HG03571 (cell line): Measurements from ENCODE around the gene SMURF2.
A peak's percentile ranks its signal among the peaks of the same experiment; 100 is the strongest.
"Not testable (repeated sequence)": the region's sequence is repeated elsewhere in the genome, so short reads cannot be mapped to it uniquely, and the experiment has no call there.

ENCODE experiments used
- ATAC-seq: cut with Tn5 transposase; IDR thresholded peaks from one replicate; pipeline ENCODE4 v1.9.1; 2021; ENCODE audit not compliant: unreplicated experiment

Gene SMURF2

GRCh38 chr17:64599187-64599676 lies 62.9 kb downstream of the SMURF2 start:
- ATAC-seq, result peak; percentile 89

- no peak for ATAC-seq
Measured at GRCh38 chr17:64598672-64599071, 63.4 kb downstream of the SMURF2 start.

- ATAC-seq, result no peak
Measured at GRCh38 chr17:64596988-64597387, 65.1 kb downstream of the SMURF2 start.

GRCh38 chr17:64596439-64596838 lies 65.7 kb downstream of the SMURF2 start:
- ATAC-seq, result no peak

GRCh38 chr17:64591944-64592343 lies 70.2 kb downstream of the SMURF2 start:
- ATAC-seq, result no peak

DNA sequence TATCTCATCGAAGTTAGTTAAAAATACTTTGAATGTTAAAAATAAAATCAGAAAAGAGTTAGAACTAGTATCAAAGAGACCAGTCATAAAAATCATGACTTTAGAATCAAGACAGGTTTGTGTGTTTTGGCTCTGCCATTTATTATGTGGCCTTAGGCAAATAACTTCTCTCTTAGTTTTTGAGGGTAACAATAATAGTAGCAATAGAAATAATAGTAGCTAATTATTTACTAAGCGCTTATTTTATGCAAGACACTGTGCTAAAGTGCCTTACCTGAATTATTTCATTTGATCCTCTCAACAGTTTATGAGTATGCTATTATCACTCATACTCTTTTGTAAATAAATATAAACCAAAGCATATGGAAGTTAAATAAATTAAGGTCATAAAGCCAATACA lies 77.0 kb downstream of the SMURF2 start:
- no peak for ATAC-seq

DNA sequence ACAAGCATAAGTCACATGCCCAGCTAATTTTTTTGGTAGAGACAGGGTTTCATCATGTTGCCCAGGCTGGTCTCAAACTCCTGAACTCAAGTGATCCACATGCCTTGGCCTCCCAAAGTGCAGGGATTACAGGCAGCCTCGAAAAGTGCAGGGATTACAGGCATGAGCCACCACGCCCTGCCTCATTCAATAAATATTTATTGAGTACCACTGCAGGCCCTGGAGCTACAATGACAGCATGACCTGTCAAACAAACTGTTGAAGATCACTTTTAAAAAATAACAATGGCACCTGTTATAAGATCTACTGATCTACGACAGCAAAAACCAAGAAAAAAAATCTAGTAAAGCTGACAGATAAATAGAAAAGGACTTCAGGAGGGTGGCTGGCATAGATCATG lies 79.1 kb downstream of the SMURF2 start:
- ATAC-seq, result no peak

GRCh38 chr17:64580384-64581315 lies 81.5 kb downstream of the SMURF2 start:
- no peak for ATAC-seq

DNA sequence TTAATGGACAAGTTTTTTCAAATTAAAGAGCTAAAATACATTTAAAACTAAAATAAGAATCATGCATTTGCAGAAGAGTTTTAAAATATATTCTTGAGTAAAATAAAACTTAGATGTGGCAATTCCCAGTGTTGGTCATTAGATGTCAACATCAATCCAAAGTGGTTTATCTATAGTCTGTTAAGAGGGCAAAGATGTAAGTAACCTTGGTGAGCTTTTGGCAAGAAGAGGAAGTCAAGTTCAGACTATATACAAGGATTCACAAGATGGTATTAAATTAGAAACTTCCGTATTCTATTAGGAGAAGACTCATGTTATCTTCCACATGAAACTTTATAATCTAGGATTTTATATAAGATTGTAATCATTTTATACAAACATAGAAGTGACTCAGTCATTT lies 82.2 kb downstream of the SMURF2 start:
- no peak for ATAC-seq

GRCh38 chr17:64577025-64577424 lies 85.1 kb downstream of the SMURF2 start:
- ATAC-seq, result not testable (repeated sequence)

DNA sequence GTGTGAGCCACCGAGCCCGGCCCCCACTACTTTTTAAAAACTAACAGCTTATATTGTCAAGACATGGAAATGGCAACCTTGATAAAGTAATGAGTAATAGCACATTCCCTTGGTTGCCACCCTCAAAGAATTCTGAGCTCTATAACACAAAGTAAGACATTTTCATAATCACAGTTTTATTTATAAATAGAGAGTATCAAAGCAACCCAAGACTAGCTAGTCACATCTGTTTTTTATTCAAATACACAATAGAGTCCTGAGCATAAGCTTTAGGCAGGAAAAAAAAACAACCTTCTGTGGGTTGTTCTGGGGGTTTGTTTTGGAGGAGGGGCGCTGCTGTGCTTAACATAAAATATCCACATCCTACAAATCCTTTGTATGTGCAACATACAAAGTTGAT lies 86.7 kb downstream of the SMURF2 start:
- ATAC-seq, result no peak

GRCh38 chr17:64574646-64575045 lies 87.5 kb downstream of the SMURF2 start:
- no peak for ATAC-seq

- no peak for ATAC-seq
Measured at GRCh38 chr17:64573214-64573613, 88.9 kb downstream of the SMURF2 start.

GRCh38 chr17:64572682-64573154 lies 89.4 kb downstream of the SMURF2 start:
- ATAC-seq, result no peak

GRCh38 chr17:64571746-64572145 lies 90.4 kb downstream of the SMURF2 start:
- ATAC-seq, result no peak

- ATAC-seq, result no peak
Measured at GRCh38 chr17:64565563-64565962, 96.5 kb downstream of the SMURF2 start.

DNA sequence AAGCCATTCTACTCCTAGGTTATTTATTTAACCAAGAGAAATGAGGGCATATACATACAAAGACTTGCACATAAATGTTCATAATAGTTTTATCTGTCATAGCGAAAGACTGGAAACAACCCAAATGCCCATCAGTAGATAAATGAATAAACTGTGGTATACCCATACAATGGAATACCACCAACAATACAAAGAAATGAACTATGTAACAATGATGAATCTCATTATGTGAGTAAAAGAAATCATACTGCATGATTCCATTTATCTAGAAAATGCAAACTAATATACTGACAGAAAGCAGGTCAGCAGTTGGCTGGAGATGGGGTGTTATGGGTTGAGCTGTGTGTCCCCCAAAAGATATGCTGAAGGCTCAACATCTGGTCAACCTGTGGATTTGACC lies 98.0 kb downstream of the SMURF2 start:
- no peak for ATAC-seq

DNA sequence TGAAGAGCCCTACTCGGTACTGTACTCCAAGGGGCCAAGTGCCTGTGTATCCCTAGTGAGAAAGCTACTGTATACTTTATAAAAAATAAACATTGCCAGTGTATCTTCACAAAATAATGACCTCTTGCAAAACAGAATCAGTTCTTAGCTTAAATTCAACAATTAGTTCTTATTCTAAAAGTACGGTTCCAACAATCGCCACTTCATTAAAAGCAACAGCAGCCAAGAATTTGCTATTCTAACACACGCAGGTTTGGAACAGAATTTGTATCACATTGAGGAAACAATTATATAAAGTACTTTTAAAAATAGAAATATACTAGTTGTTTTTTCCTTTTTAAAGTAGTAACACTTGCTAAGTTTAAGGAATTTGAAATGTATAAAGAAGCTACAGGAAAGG lies 106.8 kb downstream of the SMURF2 start:
- ATAC-seq, result no peak

DNA sequence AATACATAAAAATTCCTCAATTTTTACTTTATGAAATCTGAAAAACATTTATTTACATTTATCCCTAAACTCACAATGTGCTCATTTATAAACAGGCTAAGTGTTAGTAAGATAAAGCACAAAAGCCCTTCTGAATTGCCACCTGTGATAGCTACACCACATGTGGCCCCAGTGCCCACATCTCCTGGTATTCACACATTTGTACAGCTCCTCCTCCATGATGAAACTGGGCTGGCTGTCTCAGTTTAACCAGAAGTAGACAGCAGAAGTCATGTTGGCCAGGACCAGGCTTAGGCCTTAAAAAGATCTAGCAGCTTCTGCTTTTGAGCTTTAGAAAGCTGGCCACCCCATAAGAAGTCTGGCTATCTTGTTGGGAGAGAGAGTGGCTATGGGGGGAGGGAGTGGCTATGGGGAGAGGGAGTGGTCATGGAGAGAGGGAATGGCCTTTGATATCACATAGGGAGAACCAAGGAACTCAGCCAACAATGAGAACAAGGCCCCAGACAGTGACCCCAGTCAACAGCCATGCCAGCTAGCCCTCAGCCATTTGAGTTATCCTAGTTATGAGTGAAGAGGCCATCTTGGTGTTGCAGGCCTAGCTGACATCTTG lies 108.0 kb downstream of the SMURF2 start:
- no peak for ATAC-seq

- no peak for ATAC-seq
Measured at GRCh38 chr17:64551461-64551860, 110.6 kb downstream of the SMURF2 start.

DNA sequence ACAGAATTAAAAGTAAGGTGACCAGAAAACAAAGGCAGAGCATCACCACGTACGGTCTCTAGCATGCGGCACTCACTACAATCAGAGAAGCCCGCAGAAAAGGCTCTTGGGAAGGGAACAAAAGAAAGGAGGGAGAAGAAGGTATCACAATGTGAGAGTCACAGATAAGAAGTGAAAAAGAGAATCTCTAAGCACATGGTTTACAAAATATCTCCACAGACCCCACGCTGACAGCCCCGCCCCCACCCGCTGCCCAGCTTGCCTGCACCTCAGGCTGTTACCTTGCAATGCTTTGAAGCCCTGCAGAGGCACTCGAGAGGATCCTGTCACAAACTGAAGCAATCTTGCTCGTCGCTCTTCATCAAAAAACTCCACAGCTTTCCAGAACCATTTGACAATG lies 114.8 kb downstream of the SMURF2 start:
- ATAC-seq, result no peak

GRCh38 chr17:64546716-64547115 lies 115.4 kb downstream of the SMURF2 start:
- no peak for ATAC-seq
